OCI-LY7 (cell line): Measurements from ENCODE around the gene SLC13A2. TPM values are rescaled to one million over a fixed set of nuclear protein-coding genes. Genes with fewer than 3 reads are reported as not detected.

ENCODE experiments used
- BruUV-seq: library from RNA; stranded (reverse); fragments of 400-500 nt; replicated peaks from 2 replicates; lab custom pipeline; 2021; lab: Mats Ljungman, UMichigan
- CTCF ChIA-PET: fragments of 300-600 bp; sonication (Branson Sonifier 250); formaldehyde crosslinking; loops from one replicate; lab custom pipeline; 2022; ENCODE audit warnings: antibody characterized with exemption; ENCODE audit not compliant: unreplicated experiment; lab: Charles Lee
- POLR2A ChIA-PET: fragments of 300-600 bp; sonication (Branson Sonifier 250); formaldehyde crosslinking; loops from one replicate; lab custom pipeline; 2022; ENCODE audit warnings: antibody characterized with exemption; lab: Charles Lee
- DNase-seq: peaks from one replicate; pipeline ENCODE4 v3.0.0-alpha.2; 2015; ENCODE audit warnings: low spot score
- H2AFZ ChIP-seq: fragments of 200-600 bp; sonication (generic), shearing (Covaris generic); 2 replicates; pipeline ENCODE4 v1.6.1; 2014; ENCODE audit warnings: mild to moderate bottlenecking, antibody characterized with exemption, low read length, moderate library complexity
- H3K27ac ChIP-seq: fragments of 200-600 bp; sonication (generic); 2 replicates; pipeline ENCODE4 v1.5.1; 2014; ENCODE audit warnings: mixed run types, low read depth, mild to moderate bottlenecking, moderate library complexity, low read length, inconsistent platforms; ENCODE audit not compliant: poor library complexity, severe bottlenecking
- H3K36me3 ChIP-seq: fragments of 200-600 bp; sonication (generic); 2 replicates; pipeline ENCODE4 v1.6.1; 2014; ENCODE audit warnings: mild to moderate bottlenecking, antibody characterized with exemption, low read length, moderate library complexity, mixed read lengths; ENCODE audit not compliant: insufficient read depth
- H3K4me1 ChIP-seq: fragments of 200-600 bp; sonication (generic); 2 replicates; pipeline ENCODE4 v1.5.1; 2014; ENCODE audit warnings: mild to moderate bottlenecking, low read length; ENCODE audit not compliant: insufficient read depth, poor library complexity, severe bottlenecking
- H3K4me2 ChIP-seq: fragments of 200-600 bp; sonication (generic); 2 replicates; pipeline ENCODE4 v1.6.1; 2014; ENCODE audit warnings: mild to moderate bottlenecking, low read length
- H3K4me3 ChIP-seq: fragments of 200-600 bp; sonication (generic); 2 replicates; pipeline ENCODE4 v1.5.1; 2014; ENCODE audit warnings: mild to moderate bottlenecking, low read depth, low read length; ENCODE audit not compliant: poor library complexity, severe bottlenecking
- H3K79me2 ChIP-seq: fragments of 200-600 bp; sonication (generic); 2 replicates; pipeline ENCODE4 v1.6.1; 2016; ENCODE audit warnings: low read depth, mild to moderate bottlenecking, low read length, moderate library complexity, mixed read lengths; ENCODE audit not compliant: insufficient read depth
- H3K9me2 ChIP-seq: fragments of 200-600 bp; sonication (generic); 2 replicates; pipeline ENCODE4 v1.6.1; 2016; ENCODE audit warnings: mild to moderate bottlenecking, low read length, mixed read lengths; ENCODE audit not compliant: insufficient read depth
- H3K9me3 ChIP-seq: fragments of 200-600 bp; sonication (generic); 2 replicates; pipeline ENCODE4 v1.6.1; 2014; ENCODE audit warnings: mild to moderate bottlenecking, mixed run types, low read length, mixed read lengths
- H4K20me1 ChIP-seq: fragments of 200-600 bp; sonication (generic); 2 replicates; pipeline ENCODE4 v1.6.1; 2014; ENCODE audit warnings: mild to moderate bottlenecking, antibody characterized with exemption, low read length, moderate library complexity, mixed read lengths; ENCODE audit not compliant: insufficient read depth
- EZH2phosphoT487 ChIP-seq: fragments of 200-600 bp; sonication (generic); IDR thresholded peaks from 2 replicates; pipeline ENCODE4 v1.6.1; 2018; ENCODE audit warnings: low read depth, borderline replicate concordance, mild to moderate bottlenecking, mixed run types, antibody characterized with exemption, low read length, moderate library complexity, mixed read lengths
- intact Hi-C: fragments of 100-400 bp; cut with micrococcal nuclease; formaldehyde crosslinking; loops from one replicate; pipeline ENCODE4 v1.10.0; 2022; ENCODE audit not compliant: unreplicated experiment
- total RNA-seq, 2 experiments: library from RNA; depleted of rRNA in 1 of 2; stranded (reverse); fragments of >200 nt in 1 of 2; shearing (Covaris generic) in 1 of 2; gene quantifications; 2 replicates each; pipeline ENCODE4 v1.2.3, GENCODE V29; 2014 to 2022
- TF ChIP-seq, protein P1 (sequence below): fragments of 200-600 bp; sonication (generic); conservative IDR thresholded peaks from 2 replicates; pipeline ENCODE4 v1.5.1; 2014; ENCODE audit warnings: mild to moderate bottlenecking, antibody characterized with exemption, low read length, moderate library complexity, mixed read lengths

Gene SLC13A2
- total RNA-seq, 2 experiments from 2014 or later, result not detected

DNA sequence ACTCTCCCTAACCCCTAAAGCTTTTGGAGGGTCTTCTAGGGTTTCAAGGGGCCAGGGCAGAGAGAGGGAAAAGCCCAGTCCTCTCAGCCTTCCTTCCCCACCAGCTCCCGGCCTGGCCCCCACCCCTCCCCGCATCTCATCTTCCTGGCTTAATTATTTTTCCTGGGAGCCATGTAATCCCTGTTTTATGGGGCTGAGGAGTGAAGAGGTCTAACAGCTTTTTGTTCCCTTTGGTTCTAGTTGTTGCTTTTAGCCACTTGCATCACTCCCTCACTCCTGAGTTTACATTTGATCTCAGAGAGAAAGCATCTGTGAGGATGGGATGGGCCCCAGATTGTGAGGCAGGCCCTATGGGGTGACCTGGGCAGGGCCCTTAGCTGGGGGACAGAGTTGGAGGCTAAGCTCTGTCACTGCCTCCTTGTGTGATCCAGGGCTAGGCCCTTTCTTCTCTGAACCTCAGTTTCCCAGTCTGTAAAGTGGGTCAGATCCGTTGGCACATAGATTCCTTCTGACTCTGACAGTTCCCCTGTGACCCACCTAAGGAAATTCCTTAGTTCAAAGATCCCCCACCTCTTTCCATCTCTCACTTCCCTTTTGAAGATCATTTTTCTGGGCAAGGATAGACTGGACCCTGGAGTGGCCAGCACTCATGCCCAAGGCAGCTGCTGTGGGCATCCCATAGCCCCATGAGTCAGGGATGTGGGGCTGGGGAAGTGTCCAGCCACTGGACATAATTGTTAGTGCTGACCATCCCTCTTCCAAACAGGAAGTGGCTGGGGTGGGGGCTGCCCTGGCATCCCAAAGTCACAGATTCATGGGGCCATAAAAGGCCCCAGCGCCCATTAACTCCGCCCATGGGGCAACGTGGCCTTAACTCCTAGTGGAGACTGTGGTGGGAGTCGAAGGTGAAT, 58.9 kb downstream of the SLC13A2 start:
- CTCF ChIA-PET, result no interaction called here
- H3K4me2 ChIP-seq, result no peak overlapping the region
- DNase-seq, result no peak
- intact Hi-C loops, result no loop called here
- H3K4me1 ChIP-seq, result no peaks in the 10 kb centered on the region
- H2AFZ ChIP-seq, result no peak overlapping the region
- no peak overlapping the region for H3K4me3 ChIP-seq
- TF ChIP-seq, protein P1, sequence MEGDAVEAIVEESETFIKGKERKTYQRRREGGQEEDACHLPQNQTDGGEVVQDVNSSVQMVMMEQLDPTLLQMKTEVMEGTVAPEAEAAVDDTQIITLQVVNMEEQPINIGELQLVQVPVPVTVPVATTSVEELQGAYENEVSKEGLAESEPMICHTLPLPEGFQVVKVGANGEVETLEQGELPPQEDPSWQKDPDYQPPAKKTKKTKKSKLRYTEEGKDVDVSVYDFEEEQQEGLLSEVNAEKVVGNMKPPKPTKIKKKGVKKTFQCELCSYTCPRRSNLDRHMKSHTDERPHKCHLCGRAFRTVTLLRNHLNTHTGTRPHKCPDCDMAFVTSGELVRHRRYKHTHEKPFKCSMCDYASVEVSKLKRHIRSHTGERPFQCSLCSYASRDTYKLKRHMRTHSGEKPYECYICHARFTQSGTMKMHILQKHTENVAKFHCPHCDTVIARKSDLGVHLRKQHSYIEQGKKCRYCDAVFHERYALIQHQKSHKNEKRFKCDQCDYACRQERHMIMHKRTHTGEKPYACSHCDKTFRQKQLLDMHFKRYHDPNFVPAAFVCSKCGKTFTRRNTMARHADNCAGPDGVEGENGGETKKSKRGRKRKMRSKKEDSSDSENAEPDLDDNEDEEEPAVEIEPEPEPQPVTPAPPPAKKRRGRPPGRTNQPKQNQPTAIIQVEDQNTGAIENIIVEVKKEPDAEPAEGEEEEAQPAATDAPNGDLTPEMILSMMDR, result no peak
- TF ChIP-seq EZH2phosphoT487, result no peak
- no peaks in the 10 kb centered on the region for H3K9me3 ChIP-seq
- H3K79me2 ChIP-seq, result no peaks in the 10 kb centered on the region
- POLR2A ChIA-PET, result no interaction called here
- H4K20me1 ChIP-seq, result no peaks in the 10 kb centered on the region
- H3K9me2 ChIP-seq, result no peaks in the 10 kb centered on the region
- H3K27ac ChIP-seq, result no peak overlapping the region
- no TSS peak for BruUV-seq
- no peaks in the 10 kb centered on the region for H3K36me3 ChIP-seq

DNA sequence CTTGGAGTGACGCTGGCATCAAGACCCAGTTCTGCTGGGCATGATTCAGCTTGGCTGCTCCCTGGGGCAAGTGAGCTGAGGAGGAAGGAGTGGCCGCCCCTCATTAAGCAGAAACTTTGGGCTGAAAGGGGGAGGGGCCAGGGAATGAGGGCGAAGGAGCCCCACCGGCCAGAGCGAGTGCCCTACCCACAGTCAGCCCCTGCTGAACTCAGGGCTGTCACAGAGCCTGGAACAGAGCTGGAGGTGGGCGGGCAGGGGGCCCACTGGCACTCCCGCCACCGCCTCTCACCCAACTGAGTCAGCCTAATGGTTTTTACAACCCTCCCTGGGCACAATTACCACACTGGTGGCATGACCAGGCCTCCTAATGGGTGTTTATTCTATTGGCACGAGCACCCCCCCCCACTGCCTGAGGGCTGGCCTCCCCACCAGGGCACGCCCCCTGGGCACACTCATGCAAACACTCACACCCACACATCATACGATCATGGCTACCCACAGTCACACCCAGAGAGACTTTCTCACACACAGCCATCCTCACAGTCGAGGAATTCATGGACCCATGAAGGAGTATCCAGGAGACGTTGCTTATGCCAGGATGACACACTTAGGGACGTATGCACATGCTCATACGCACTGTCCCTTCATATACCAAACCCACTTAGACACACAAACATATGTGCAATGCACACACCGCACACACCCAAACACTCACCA, 59.8 kb downstream of the SLC13A2 start:
- no peak overlapping the region for H3K27ac ChIP-seq
- no peaks in the 10 kb centered on the region for H3K9me3 ChIP-seq
- no peak for TF ChIP-seq EZH2phosphoT487
- TF ChIP-seq, protein P1, result no peak
- H3K36me3 ChIP-seq, result no peaks in the 10 kb centered on the region
- H2AFZ ChIP-seq, result no peak overlapping the region
- no peak for DNase-seq
- ChIA-PET CTCF (no interaction called here), POLR2A (no interaction called here)
- no peaks in the 10 kb centered on the region for H4K20me1 ChIP-seq
- H3K9me2 ChIP-seq, result no peaks in the 10 kb centered on the region
- no peaks in the 10 kb centered on the region for H3K79me2 ChIP-seq
- no peak overlapping the region for H3K4me3 ChIP-seq
- BruUV-seq, result no TSS peak
- intact Hi-C loops, result no loop called here
- H3K4me2 ChIP-seq, result no peak overlapping the region
- no peaks in the 10 kb centered on the region for H3K4me1 ChIP-seq
